HG03521 (cell line): Measurements from ENCODE around the gene TTYH2.
"Not testable (repeated sequence)": the region's sequence is repeated elsewhere in the genome, so short reads cannot be mapped to it uniquely, and the experiment has no call there.

Source experiments
- ATAC-seq: cut with Tn5 transposase; IDR thresholded peaks from one replicate; pipeline ENCODE4 v1.9.1; 2021; ENCODE audit warnings: mild to moderate bottlenecking, moderate library complexity; ENCODE audit not compliant: unreplicated experiment

TTYH2 gene

GRCh38 chr17:74281799-74282198 lies 68.4 kb downstream of the TTYH2 start:
- no peak for ATAC-seq

DNA sequence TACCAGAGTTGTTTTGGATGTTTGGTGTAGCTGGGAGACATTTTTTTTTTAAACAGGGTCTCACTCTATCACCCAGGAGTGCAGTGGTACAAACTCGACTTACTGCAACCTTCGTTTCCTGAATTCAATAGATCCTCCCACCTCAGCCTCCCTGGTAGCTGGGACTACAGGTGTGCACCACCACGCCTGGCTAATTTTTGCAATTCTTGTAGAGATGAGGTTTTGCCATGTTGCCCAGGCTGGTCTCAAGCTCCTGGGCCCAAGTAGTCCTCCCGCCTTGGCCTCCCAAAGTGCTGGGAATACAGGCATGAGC lies 68.9 kb downstream of the TTYH2 start:
- not testable (repeated sequence) for ATAC-seq

DNA sequence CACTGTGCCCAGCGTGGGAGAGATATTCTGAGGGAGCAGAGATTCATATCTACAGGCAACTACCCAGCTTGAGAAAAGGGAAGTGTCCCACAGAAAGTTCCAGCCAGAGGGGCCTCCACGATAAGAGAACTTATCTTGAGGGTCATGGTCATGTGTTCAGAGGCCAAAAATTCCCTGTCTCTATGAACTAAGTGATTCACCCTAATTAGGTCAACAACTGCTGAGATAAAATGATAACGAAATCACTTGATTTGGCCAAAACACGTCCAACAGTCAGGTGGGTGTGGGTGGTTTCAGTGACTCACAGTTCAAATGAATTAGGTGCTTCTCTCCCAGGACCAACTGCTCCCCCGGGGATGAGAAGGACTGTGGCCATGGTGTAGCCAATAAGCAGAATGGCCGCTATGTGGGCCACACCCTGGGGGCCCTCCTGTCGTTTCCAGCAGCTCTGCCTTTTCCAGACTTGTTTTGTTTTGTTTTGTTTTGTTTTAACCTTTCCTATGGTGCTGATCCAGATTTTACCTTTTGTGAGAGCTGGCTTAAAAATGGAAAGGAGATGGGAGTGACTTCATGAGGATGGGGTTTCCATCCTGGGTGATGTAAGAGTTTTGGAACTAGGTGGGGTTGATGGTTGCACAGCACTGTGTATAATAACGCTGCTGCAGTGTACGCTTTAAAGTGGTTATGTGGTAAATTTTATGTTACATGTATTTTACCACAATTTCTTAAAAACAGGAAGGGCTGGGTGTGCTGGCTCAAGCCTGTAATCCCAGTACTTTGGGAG lies 69.4 kb downstream of the TTYH2 start:
- no peak for ATAC-seq

GRCh38 chr17:74283371-74283673 lies 70.0 kb downstream of the TTYH2 start:
- ATAC-seq = no peak

DNA sequence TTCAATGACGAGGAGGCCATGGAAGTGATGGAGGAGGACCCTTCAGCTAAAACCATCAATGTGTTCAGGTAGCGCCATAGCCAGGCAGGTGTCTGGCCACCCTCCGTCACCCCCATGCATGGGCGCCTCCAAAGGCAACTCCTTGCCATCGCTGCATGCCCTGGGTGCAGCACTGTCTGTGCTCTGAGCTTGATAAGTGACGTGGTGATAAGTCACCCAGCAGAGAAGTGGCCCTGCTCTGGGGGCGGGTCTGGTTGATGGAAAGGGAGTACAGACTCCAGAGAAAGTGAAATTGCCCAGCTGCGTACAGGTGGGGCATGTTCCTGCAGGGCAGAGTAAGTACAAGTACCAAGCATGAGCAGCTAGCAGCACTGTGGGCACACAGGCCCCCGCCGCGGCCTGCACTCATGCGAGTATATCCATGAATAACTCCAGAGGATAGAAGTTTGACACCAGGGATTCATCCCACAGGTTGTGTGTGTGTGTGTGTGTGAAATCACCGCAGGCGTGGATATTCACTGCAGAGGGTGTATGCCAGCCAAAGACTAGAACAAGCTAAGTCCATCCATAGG lies 73.7 kb downstream of the TTYH2 start:
- ATAC-seq = no peak

GRCh38 chr17:74288785-74289184 lies 75.4 kb downstream of the TTYH2 start:
- no peak for ATAC-seq

DNA sequence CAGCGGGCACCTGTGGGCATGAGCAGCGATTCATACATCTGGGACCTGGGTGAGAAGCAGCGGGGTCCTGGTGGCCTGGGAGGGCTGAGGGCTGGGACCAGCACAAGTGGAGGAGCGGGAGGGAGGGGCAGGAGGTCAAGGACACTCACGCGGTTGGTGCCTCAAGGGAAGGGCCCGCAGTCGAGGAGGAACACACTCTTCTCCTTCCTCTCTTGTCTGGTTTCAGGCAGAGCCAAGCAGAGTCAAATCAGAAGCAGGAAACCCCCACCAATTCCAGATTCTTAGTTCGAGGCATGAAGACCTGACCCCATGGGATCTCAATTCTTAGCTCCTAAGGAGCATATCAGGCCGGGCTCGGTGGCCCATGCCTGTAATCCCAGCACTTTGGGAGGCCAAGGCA lies 76.3 kb downstream of the TTYH2 start:
- no peak for ATAC-seq

DNA sequence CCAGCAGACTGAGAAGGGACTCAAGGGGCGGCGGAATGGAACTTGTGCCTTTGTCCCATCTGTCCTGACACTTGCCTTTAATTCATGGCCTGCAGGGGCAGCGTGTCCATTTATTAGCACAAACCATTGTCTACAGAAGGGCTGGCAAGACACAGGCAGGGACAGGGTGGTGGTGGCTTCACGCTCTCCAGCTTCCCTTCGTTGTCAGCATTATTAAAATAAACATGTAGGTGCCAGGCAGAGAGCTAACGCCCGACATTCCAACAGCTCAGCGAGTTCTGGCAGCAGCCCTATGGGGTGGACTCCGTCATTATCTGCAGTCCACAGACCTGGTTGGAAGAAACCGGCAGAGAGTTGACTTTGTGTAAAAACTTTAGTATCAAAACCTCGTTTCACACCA lies 77.0 kb downstream of the TTYH2 start:
- no peak for ATAC-seq

GRCh38 chr17:74292495-74292894 lies 79.1 kb downstream of the TTYH2 start:
- no peak for ATAC-seq

DNA sequence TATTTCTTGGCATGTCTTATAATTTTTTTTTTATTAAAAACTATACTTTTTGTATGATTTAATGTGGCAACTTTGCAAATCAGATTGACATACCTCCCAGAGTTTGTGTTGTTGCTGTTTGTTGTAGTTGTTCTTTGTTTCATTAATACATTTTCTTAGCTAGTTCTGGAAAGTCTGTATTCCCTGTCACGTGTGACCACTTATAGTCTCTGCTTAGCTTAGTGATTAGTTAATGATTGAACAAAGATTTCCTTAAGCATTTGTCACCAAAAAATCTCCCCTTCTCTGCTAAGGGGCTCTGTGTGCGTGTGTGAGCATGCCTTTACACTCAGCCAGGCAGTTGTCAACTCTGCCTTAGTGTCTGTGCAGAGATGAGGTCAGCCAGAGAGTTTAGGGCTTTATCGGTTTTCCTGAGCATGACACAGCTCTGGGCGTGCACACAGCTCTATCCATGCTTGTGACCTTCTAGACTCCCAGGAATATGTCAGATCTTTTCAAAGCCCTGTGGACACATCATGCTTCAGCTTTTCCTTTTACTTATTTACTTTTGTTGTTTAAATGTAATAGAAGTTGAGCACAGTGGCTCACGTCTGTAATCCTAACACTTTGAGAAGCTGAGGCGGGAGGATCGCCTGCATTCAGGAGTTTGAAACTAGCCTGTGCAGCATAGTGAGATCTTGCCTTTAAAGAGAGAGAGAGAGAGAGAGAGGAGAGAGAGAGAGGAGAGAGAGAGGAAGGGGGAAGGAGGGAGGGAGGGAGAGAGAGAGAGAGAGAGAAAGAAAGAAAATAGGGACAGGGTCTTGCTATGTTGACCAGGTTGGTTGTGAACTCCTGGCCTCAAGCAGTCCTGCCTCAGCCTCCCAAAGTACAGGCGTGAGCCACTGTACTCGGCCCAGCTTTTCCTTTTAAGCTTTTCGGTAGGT lies 82.5 kb downstream of the TTYH2 start:
- no peak for ATAC-seq

DNA sequence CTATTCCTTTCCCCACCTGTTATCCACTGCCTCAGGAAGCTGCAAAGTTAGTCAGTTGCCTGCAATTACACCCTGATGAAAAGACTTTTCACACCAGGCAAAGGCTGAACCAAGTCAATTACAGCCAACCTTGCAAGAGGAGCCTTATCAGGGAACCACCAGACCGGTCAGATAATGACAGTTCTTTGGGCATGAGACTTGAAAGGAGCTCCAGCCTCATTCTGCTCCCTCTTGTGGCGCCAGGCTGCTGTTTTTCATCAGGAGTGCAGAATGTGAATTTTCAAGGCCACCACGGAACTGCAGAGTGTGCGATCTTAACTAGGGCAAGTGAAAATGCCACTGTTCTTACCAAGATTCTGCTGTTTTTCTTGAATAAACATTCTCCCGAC lies 83.2 kb downstream of the TTYH2 start:
- ATAC-seq = no peak

GRCh38 chr17:74297941-74298340 lies 84.6 kb downstream of the TTYH2 start:
- no peak for ATAC-seq

- no peak for ATAC-seq
These were observed 85.4 kb downstream of the TTYH2 start for GRCh38 chr17:74298778-74299177.

GRCh38 chr17:74299226-74300009 lies 86.0 kb downstream of the TTYH2 start:
- ATAC-seq = no peak

DNA sequence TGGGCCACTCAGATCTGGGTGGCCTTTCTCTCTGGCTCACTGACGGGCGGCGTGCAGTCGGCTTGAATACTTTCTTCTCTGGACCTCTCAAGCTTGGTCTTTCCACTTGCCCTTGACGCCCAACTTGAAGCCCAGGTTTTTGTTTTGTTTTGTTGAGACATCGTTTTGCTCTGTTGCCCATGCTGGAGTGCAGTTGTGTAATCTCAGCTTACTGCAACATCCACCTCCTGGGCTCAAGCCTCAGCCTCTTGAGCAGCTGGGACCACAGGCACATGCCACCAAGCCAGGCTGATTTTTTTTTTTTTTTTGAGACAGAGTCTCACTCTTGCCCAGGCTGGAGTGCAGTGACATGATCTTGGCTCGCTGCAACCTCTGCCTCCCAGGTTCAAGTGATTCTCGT lies 89.9 kb downstream of the TTYH2 start:
- no peak for ATAC-seq

GRCh38 chr17:74304184-74304583 lies 90.8 kb downstream of the TTYH2 start:
- no peak for ATAC-seq

GRCh38 chr17:74305865-74306654 lies 92.7 kb downstream of the TTYH2 start:
- no peak for ATAC-seq

DNA sequence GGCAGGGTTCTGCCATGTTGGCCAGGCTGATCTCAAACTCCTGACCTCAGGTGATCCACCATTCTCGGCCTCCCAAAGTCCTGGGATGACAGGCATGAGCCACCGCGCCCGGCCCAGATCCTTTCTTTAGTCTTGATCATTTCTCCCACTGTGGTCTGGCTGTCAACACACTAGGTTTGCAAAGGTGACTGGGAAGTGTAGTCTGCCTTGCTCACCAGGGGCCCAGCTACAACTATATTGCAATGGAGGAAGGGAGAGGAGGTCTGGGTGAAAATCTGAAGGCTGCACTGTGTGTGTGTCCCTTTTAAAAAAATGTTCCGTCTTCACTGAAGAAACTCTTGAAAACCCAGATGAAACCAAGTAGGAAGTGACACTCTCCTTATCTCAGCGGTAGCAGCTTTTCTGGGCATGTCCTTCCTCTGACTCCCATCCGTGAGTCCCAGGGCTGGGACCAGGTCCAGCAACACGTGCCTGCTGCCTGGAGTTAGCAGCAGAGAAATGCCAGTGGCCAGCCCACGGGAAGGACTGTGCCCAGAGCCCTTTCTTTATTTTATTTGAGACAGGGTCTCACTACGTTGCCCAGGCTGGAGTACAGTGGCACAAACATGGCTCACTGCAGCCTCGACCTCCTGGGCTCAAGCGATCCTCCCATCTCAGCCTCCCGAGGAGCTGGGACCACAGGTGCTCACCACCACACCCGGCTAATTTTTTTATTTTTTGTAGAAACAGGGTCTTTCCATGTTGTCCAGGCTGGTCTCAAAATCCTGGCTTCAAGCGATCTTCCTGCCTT lies 94.8 kb downstream of the TTYH2 start:
- ATAC-seq = no peak

DNA sequence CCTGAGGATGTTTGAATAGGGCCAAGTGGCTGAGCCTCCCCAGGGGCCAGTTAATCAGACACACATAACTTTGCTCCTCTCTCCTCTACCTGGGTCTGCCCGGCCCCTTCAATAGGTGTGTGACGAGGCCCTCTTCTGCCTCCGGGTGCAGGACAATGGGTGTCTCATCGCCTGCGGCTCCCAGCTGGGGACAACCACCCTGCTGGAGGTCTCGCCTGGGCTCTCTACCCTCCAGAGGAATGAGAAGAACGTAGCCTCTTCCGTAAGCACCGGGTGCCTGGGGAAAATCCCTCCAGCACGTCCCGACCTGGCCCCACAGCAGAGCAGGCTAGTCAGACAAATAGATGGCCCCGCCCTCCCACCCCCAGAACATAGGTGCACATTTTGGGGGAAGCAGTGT lies 96.5 kb downstream of the TTYH2 start:
- no peak for ATAC-seq
